ENCODE results near the gene NACAD. TPM values are rescaled to one million over a fixed set of nuclear protein-coding genes. Genes with fewer than 3 reads are reported as not detected.

Gene NACAD
- total RNA-seq, 1 donor from 2014 or later, result 9.6 TPM

GRCh38 chr7:45044338-45044737 is 44.4 kb downstream of the NACAD start:
- Mint-ChIP-seq H3K27ac (ENCODE audit: unreplicated experiment) (no peak overlapping the region), H3K4me1 (ENCODE audit: unreplicated experiment) (no peaks in the 10 kb centered on the region), H3K36me3 (ENCODE audit: unreplicated experiment) (peaks cover 39% of the 10 kb centered on the region), H3K9me3 (ENCODE audit: unreplicated experiment) (no peaks in the 10 kb centered on the region), H3K27me3 (ENCODE audit: unreplicated experiment) (no peaks in the 10 kb centered on the region), H3K4me3 (ENCODE audit: unreplicated experiment) (no peak overlapping the region)
- no peak for DNase-seq (ENCODE audit: extremely low spot score, unreplicated experiment)
- TF ChIP-seq, protein P1, sequence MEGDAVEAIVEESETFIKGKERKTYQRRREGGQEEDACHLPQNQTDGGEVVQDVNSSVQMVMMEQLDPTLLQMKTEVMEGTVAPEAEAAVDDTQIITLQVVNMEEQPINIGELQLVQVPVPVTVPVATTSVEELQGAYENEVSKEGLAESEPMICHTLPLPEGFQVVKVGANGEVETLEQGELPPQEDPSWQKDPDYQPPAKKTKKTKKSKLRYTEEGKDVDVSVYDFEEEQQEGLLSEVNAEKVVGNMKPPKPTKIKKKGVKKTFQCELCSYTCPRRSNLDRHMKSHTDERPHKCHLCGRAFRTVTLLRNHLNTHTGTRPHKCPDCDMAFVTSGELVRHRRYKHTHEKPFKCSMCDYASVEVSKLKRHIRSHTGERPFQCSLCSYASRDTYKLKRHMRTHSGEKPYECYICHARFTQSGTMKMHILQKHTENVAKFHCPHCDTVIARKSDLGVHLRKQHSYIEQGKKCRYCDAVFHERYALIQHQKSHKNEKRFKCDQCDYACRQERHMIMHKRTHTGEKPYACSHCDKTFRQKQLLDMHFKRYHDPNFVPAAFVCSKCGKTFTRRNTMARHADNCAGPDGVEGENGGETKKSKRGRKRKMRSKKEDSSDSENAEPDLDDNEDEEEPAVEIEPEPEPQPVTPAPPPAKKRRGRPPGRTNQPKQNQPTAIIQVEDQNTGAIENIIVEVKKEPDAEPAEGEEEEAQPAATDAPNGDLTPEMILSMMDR (IDR thresholded peaks at IDR 0.05), result no peak

DNA sequence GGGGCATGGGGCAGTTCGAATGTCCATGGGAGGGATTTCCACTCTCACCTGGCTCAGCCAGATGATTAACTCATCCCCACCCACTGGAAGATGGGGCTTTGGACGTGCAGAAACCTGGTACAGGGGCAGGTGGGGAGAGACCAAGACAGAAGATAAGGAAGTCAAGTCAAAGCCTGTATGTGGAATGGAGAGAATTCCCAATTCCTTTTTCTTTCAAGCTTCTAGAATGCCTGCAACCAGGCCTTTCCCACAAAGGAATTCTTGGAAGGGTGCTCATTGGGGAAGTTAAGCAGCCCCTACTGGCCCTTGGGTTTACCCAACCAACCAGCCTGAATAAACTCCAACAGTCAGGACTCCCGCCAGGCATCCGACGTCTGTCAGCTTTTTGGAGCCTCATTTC is 49.7 kb downstream of the NACAD start:
- TF ChIP-seq, protein P1 (IDR thresholded peaks at IDR 0.05), result no peak

DNA sequence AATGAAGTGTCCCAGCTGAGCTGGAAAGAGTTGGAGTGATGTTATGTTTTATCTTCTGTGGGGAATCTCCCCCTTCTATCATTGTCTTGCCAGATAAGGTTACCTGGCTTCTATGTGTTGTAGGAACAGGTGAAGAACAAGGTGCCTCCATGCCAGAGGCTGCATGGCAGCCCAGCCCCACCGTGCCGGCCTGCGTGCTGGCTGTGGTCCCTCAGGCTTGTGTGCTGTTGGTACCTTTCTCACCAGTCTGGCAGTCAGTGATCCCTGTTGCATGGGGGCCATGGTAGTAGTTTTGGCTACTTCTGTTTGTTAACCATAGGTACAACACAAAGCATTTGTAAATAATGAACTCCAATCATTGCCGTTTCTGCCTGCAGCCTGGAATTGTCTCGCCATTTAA is 50.9 kb downstream of the NACAD start:
- no peak overlapping the region for H3K4me3 Mint-ChIP-seq (ENCODE audit: unreplicated experiment)
- H3K36me3 Mint-ChIP-seq (ENCODE audit: unreplicated experiment), result peaks cover 26% of the 10 kb centered on the region
- no peak overlapping the region for H3K27ac Mint-ChIP-seq (ENCODE audit: unreplicated experiment)
- H3K9me3 Mint-ChIP-seq (ENCODE audit: unreplicated experiment), result no peaks in the 10 kb centered on the region
- H3K4me1 Mint-ChIP-seq (ENCODE audit: unreplicated experiment), result peaks cover 10% of the 10 kb centered on the region
- TF ChIP-seq, protein P1 (IDR thresholded peaks at IDR 0.05), result no peak
- no peaks in the 10 kb centered on the region for H3K27me3 Mint-ChIP-seq (ENCODE audit: unreplicated experiment)
- no peak for DNase-seq (ENCODE audit: extremely low spot score, unreplicated experiment)

More for the DNA sequence above, 49.7 kb downstream of the NACAD start:
- H3K36me3 Mint-ChIP-seq (ENCODE audit: unreplicated experiment), result peaks cover 35% of the 10 kb centered on the region
- no peak overlapping the region for H3K27ac Mint-ChIP-seq (ENCODE audit: unreplicated experiment)
- H3K27me3 Mint-ChIP-seq (ENCODE audit: unreplicated experiment), result no peaks in the 10 kb centered on the region
- no peaks in the 10 kb centered on the region for H3K9me3 Mint-ChIP-seq (ENCODE audit: unreplicated experiment)
- no peak for DNase-seq (ENCODE audit: extremely low spot score, unreplicated experiment)
- no peaks in the 10 kb centered on the region for H3K4me1 Mint-ChIP-seq (ENCODE audit: unreplicated experiment)
- H3K4me3 Mint-ChIP-seq (ENCODE audit: unreplicated experiment), result no peak overlapping the region

GRCh38 chr7:45036796-45037195 is 52.0 kb downstream of the NACAD start:
- Mint-ChIP-seq H3K4me1 (ENCODE audit: unreplicated experiment) (peaks cover 10% of the 10 kb centered on the region), H3K4me3 (ENCODE audit: unreplicated experiment) (no peak overlapping the region), H3K9me3 (ENCODE audit: unreplicated experiment) (no peaks in the 10 kb centered on the region), H3K36me3 (ENCODE audit: unreplicated experiment) (peaks cover 18% of the 10 kb centered on the region), H3K27me3 (ENCODE audit: unreplicated experiment) (no peaks in the 10 kb centered on the region), H3K27ac (ENCODE audit: unreplicated experiment) (no peak overlapping the region)
- TF ChIP-seq, protein P1 (IDR thresholded peaks at IDR 0.05), result no peak
- no peak for DNase-seq (ENCODE audit: extremely low spot score, unreplicated experiment)

DNA sequence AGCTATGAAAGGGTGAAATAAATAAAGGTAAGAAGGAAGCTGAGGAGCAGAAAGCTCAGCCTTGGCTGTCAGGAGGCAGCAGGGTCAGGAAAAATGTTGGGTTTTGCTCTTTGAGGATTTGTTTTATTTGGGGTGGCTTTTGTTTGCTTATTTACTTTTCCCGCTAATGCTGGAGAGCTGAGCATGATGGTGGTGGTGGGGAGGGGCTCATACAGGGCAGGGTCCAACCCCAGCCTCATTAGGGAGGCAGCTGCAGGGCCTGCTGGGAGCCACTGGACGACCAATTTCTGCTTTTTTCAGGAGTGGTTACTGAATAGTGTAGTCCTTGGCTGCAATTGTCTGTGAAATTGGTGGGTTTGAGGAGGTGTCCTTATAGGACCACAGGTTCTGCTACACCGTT is 52.5 kb downstream of the NACAD start:
- H3K27me3 Mint-ChIP-seq (ENCODE audit: unreplicated experiment), result no peaks in the 10 kb centered on the region
- H3K4me3 Mint-ChIP-seq (ENCODE audit: unreplicated experiment), result no peak overlapping the region
- H3K36me3 Mint-ChIP-seq (ENCODE audit: unreplicated experiment), result peaks cover 17% of the 10 kb centered on the region
- DNase-seq (ENCODE audit: extremely low spot score, unreplicated experiment), result no peak
- H3K9me3 Mint-ChIP-seq (ENCODE audit: unreplicated experiment), result no peaks in the 10 kb centered on the region
- TF ChIP-seq, protein P1 (IDR thresholded peaks at IDR 0.05), result no peak
- H3K27ac Mint-ChIP-seq (ENCODE audit: unreplicated experiment), result no peak overlapping the region
- H3K4me1 Mint-ChIP-seq (ENCODE audit: unreplicated experiment), result peaks cover 10% of the 10 kb centered on the region

Data from osteocyte (in vitro differentiated cells).